GM23338 (cell line): ENCODE measurements around the gene TMEM139. TPM values are rescaled to one million over a fixed set of nuclear protein-coding genes. Genes with fewer than 3 reads are reported as not detected.

Experiments used
- ATAC-seq: fragments of 200-7000 bp; cut with Tn5 transposase; 3 replicates; pipeline ENCODE4 v1.9.1; 2020
- DNase-seq: peaks from one replicate; pipeline ENCODE4 v3.0.0-alpha.2; 2015; ENCODE audit warnings: low spot score
- H2AFZ ChIP-seq: fragments of 200-600 bp; sonication (generic); 2 replicates; pipeline ENCODE4 v1.8.0; 2016; ENCODE audit warnings: antibody characterized with exemption, mild to moderate bottlenecking, moderate library complexity
- H3F3A ChIP-seq: fragments of 200-600 bp; sonication (generic); replicated peaks from 2 replicates; pipeline ENCODE4 v1.8.0; 2017; ENCODE audit warnings: antibody characterized with exemption, mixed run types, low read depth
- H3K27ac ChIP-seq: fragments of 200-600 bp; sonication (generic); 2 replicates; pipeline ENCODE4 v1.6.1; 2016; ENCODE audit warnings: low read depth
- H3K27me3 ChIP-seq: fragments of 200-600 bp; sonication (generic); 2 replicates; pipeline ENCODE4 v1.8.0; 2016; ENCODE audit warnings: mild to moderate bottlenecking, mixed run types, moderate library complexity; ENCODE audit not compliant: insufficient read depth
- H3K36me3 ChIP-seq: fragments of 200-600 bp; sonication (generic); 2 replicates; pipeline ENCODE4 v1.8.0; 2016; ENCODE audit warnings: mild to moderate bottlenecking; ENCODE audit not compliant: insufficient read depth
- H3K4me1 ChIP-seq: fragments of 200-600 bp; sonication (generic); 2 replicates; pipeline ENCODE4 v1.8.0; 2016; ENCODE audit warnings: mild to moderate bottlenecking, moderate library complexity; ENCODE audit not compliant: insufficient read depth
- H3K4me2 ChIP-seq: fragments of 200-600 bp; sonication (generic); 2 replicates; pipeline ENCODE4 v1.7.1; 2017; ENCODE audit warnings: mixed run types
- H3K4me3 ChIP-seq: fragments of 200-600 bp; sonication (generic); 2 replicates; pipeline ENCODE4 v1.6.1; 2016; ENCODE audit warnings: mixed run types
- H3K79me2 ChIP-seq: fragments of 200-600 bp; sonication (generic); replicated peaks from 2 replicates; pipeline ENCODE4 v1.8.0; 2017; ENCODE audit warnings: mild to moderate bottlenecking; ENCODE audit not compliant: insufficient read depth
- H3K9me2 ChIP-seq: fragments of 200-600 bp; sonication (generic); 2 replicates; pipeline ENCODE4 v1.8.0; 2017; ENCODE audit not compliant: insufficient read depth
- H4K20me1 ChIP-seq: fragments of 200-600 bp; sonication (generic); replicated peaks from 2 replicates; pipeline ENCODE4 v1.8.0; 2017; ENCODE audit warnings: mild to moderate bottlenecking; ENCODE audit not compliant: insufficient read depth
- H3K27ac Mint-ChIP-seq: 2 replicates; pipeline ENCODE4 v1.8.0; 2020; ENCODE audit warnings: inconsistent platforms, mild to moderate bottlenecking, moderate library complexity, mixed read lengths
- H3K27me3 Mint-ChIP-seq: 3 replicates; pipeline ENCODE4 v1.8.0; 2022; ENCODE audit warnings: low read depth, mild to moderate bottlenecking, moderate library complexity, mixed read lengths, inconsistent platforms; ENCODE audit not compliant: insufficient read depth, poor library complexity
- H3K36me3 Mint-ChIP-seq: 3 replicates; pipeline ENCODE4 v1.8.0; 2021; ENCODE audit warnings: low read depth, mild to moderate bottlenecking, inconsistent platforms, moderate library complexity, mixed read lengths
- H3K4me1 Mint-ChIP-seq: 3 replicates; pipeline ENCODE4 v1.8.0; 2020; ENCODE audit warnings: mild to moderate bottlenecking, inconsistent platforms, mixed read lengths
- H3K4me3 Mint-ChIP-seq: 3 replicates; pipeline ENCODE4 v1.8.0; 2021; ENCODE audit warnings: moderate library complexity, mild to moderate bottlenecking, inconsistent platforms, mixed read lengths
- H3K9me3 Mint-ChIP-seq: 3 replicates; pipeline ENCODE4 v1.8.0; 2020; ENCODE audit warnings: moderate library complexity, mild to moderate bottlenecking, inconsistent platforms, mixed read lengths
- CREB1 ChIP-seq: fragments of 250-450 bp; sonication (Bioruptor Pico); IDR thresholded peaks from 2 replicates; pipeline ENCODE4 v1.5.0; 2020; ENCODE audit warnings: low read depth, mild to moderate bottlenecking, moderate library complexity
- ETS1 ChIP-seq: IDR thresholded peaks from 2 replicates; pipeline ENCODE4 v1.6.1; 2016; ENCODE audit warnings: antibody characterized with exemption
- EZH2phosphoT487 ChIP-seq: fragments of 200-600 bp; sonication (generic); IDR thresholded peaks from one replicate; pipeline ENCODE4 v1.8.1; 2018; ENCODE audit warnings: antibody characterized with exemption; ENCODE audit not compliant: unreplicated experiment
- JUNB ChIP-seq: IDR thresholded peaks from one replicate; pipeline ENCODE4 v1.6.1; 2016; ENCODE audit warnings: antibody characterized with exemption; ENCODE audit not compliant: unreplicated experiment
- NANOG ChIP-seq: IDR thresholded peaks from 2 replicates; pipeline ENCODE4 v1.6.1; 2016; ENCODE audit warnings: antibody characterized with exemption, borderline replicate concordance
- REST ChIP-seq: IDR thresholded peaks from one replicate; pipeline ENCODE4 v1.6.1; 2018; ENCODE audit warnings: antibody characterized with exemption; ENCODE audit not compliant: unreplicated experiment
- STAT1 ChIP-seq: IDR thresholded peaks from one replicate; pipeline ENCODE4 v1.6.1; 2016; ENCODE audit warnings: antibody characterized with exemption; ENCODE audit not compliant: unreplicated experiment
- ZNF114 ChIP-seq: fragments of 250-450 bp; sonication (Bioruptor Pico); IDR thresholded peaks from 2 replicates; pipeline ENCODE4 v1.5.0; 2020; ENCODE audit warnings: mild to moderate bottlenecking, moderate library complexity
- ZNF331 ChIP-seq: fragments of 250-450 bp; sonication (Bioruptor Pico); IDR thresholded peaks from 2 replicates; pipeline ENCODE4 v1.5.0; 2020; ENCODE audit warnings: low read depth, mild to moderate bottlenecking, moderate library complexity
- ZNF462 ChIP-seq: fragments of 250-450 bp; sonication (Bioruptor Pico); IDR thresholded peaks from 2 replicates; pipeline ENCODE4 v1.5.0; 2020; ENCODE audit warnings: mild to moderate bottlenecking, moderate library complexity
- polyA plus RNA-seq: library from polyadenylated mRNA; unstranded; fragments of >200 nt; fragmentation: Nextera tagmentation; extraction: Ambion mirVana; gene quantifications from 2 replicates; pipeline ENCODE4 v1.2.1, GENCODE V29; 2016
- total RNA-seq: library from RNA; depleted of rRNA; stranded (reverse); fragments of >200 nt; shearing (Covaris generic); gene quantifications from 2 replicates; pipeline ENCODE4 v1.2.3, GENCODE V29; 2014

Gene TMEM139
- total and polyA plus RNA-seq, 2 experiments from 2014 or later = 3.3 to 3.6 TPM

GRCh38 chr7:143244321-143244720 lies 40.4 kb upstream of the TMEM139 start (continued):
- TF ChIP-seq ZNF462 (no peak), ETS1 (no peak), STAT1 (no peak)

DNA sequence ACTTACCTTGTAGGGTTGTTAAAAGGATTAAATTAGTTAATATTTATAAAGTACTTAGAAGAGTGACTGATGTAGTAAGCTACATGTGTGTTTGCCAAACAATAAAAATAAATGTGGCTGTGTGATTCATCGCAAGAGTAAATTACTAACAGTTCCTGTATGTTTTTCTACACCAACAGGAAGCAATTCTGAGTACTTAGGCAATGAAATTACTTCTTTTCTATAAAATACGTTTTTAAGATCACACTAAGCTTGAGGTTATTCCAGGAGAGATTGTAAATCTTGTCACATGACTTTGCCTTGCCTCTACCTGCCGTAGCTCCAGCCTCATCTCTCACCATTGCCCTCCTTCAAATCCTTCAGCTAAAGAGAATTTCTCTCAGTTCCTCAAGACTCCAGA lies 39.6 kb upstream of the TMEM139 start:
- no peak overlapping the region for H2AFZ ChIP-seq
- no peaks in the 10 kb centered on the region for H3K36me3 ChIP-seq
- no peak for ATAC-seq
- H3K4me1 ChIP-seq = no peaks in the 10 kb centered on the region
- no peak overlapping the region for H3K4me3 Mint-ChIP-seq
- H3K27ac ChIP-seq = no peak overlapping the region
- no peak overlapping the region for H3K4me2 ChIP-seq
- H3K27ac Mint-ChIP-seq = no peak overlapping the region
- no peaks in the 10 kb centered on the region for H4K20me1 ChIP-seq
- H3K27me3 Mint-ChIP-seq = no peaks in the 10 kb centered on the region
- no peak overlapping the region for H3K4me3 ChIP-seq
- no peaks in the 10 kb centered on the region for H3K79me2 ChIP-seq
- H3K27me3 ChIP-seq = no peaks in the 10 kb centered on the region
- H3F3A ChIP-seq = no peaks in the 10 kb centered on the region
- no peaks in the 10 kb centered on the region for H3K9me2 ChIP-seq
- H3K4me1 Mint-ChIP-seq = no peaks in the 10 kb centered on the region; the same call in 2 of the 3 replicates
- H3K9me3 Mint-ChIP-seq = no peaks in the 10 kb centered on the region
- DNase-seq = no peak
- no peaks in the 10 kb centered on the region for H3K36me3 Mint-ChIP-seq
- no peak for TF ChIP-seq JUNB
- no peak for TF ChIP-seq REST
- no peak for TF ChIP-seq EZH2phosphoT487
- no peak for TF ChIP-seq ZNF331
- TF ChIP-seq NANOG = no peak
- TF ChIP-seq ZNF114 = no peak
- TF ChIP-seq CREB1 (CRISPR knock-in tag) = no peak
- no peak for TF ChIP-seq ETS1
